GM21528 (cell line): ENCODE results near the gene CORIN.
"Not testable (repeated sequence)": the region's sequence is repeated elsewhere in the genome, so short reads cannot be mapped to it uniquely, and the experiment has no call there.

Source experiments
- ATAC-seq: cut with Tn5 transposase; IDR thresholded peaks from one replicate; pipeline ENCODE4 v1.9.1; 2021; ENCODE audit warnings: mild to moderate bottlenecking, moderate library complexity; ENCODE audit not compliant: unreplicated experiment, low FRiP score

The CORIN gene

DNA sequence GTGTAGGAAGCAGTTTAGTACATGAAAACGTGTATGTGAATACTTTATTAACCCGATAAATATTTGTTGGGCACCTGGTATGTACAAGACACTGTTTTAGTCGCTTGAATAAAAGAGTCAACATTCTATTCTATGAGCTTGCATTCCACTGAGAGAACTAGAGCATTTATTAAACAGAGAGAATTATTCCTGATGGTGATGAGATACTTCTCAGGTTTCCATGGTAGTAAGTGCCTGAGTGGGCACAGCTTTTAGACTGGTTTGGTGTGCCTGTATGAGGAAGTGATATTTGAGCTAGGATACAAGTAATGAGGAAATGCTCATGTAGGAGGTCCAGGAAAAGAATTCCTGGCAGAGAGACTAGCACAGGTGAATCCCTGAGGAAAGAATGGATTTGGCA lies 258.6 kb downstream of the CORIN start:
- no peak for ATAC-seq

DNA sequence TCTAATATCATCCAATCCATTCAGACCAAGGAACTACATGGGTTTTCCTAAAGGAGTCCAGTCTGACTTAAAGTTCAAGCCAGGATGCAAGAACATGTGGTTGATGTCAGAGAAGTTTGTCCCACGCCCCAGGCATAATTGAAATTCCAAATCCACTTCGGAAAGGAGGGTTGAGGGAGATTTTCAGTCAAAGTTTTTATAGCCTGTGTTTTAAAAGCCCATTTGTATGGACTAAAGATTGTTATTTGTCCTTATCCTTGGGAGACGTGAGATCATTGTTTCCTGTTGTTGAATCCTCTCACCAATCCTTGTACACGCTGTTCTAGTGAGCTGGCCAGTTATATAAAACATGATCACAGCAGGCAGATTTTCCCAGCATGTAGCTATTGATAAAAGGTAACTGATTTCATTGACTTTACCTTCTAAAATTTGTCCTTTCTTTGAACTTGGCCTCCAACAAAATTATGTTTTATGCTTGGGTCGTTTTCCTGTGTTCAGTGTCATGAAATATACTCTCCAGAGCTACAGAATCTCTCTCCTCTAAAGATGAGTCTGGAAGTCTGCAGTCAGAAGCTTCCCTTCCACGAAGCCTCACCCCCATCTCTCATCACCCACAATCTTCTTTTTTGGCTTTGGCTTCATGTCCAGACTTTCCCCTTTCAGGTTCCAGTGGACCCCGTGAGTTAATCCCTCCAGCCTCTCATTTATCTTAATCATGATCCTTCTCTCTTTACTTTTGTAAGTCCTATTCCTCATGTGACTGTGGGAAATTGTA lies 259.9 kb downstream of the CORIN start:
- no peak for ATAC-seq

DNA sequence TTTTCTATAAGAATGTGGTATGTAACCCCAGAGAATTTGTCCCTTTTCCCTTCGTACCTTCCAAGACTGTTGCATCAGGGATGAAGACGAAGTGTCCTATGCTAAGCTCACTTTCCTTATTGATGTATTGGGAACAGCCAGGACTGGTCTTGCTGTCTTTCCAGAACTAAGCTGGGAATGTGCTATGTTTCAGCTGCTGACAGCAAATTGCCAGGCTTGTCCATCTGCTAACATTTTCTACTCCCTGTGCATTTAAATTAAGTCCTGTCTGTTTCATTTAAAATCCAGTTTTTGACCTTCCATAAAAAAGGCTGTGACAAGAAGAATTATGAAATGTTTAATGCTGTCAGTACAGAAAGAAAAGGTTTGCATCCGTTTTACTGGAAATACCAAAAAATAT lies 264.9 kb downstream of the CORIN start:
- no peak for ATAC-seq

DNA sequence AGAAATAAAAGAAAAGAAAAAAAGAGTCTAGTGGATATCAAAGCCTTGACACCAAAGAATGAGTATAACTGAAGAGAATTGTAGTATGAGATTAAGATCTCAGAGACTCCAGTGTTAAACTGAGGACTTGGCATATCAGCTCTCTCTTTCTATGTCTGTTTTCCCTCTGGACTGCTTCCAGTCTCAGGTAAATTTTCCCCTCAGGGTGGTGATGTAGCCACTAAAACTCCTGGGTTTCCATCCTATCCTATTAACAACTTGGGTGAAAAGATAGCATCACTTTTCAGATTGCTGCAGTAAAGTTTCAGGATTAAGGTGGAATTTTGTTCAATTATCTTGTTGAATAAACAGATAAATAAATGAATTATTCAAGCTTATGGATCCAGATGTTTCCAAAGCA lies 267.1 kb downstream of the CORIN start:
- no peak for ATAC-seq

DNA sequence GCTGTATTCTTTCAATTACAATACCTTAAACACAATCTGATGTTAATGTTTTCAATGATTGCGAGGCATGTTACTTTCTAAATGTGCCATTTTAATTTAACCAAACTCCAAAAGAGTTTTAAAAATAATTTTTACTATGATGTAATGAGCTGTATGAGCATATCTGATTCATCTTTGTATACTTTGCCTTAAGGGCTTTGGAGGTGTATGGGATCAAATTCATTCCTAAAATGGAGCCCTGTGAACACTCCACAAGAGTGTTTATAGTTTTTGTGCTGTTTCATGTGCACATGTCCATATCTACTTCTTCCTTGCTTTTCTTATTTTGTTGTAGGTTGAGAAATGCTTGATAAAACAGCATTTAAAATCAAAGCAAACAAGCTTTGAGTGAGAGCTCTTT lies 270.4 kb downstream of the CORIN start:
- ATAC-seq: no peak

DNA sequence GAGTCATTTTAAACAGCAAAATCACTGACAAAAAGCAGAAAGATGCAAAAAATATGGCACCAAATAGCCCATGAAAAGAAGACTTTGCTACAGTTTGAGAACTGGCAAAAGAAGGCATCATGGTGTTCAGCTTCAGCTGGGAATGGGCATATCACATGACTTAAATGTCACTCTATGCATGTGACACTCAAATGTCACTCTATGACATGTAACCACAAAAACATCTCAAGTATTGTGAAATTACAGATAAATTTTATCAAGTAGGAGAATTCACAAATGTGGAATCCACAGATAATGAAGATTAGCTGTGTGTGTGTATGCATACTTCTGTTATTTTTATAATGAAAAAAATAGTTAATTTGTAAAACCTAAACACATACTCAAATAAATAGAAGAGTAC lies 270.9 kb downstream of the CORIN start:
- ATAC-seq: no peak

DNA sequence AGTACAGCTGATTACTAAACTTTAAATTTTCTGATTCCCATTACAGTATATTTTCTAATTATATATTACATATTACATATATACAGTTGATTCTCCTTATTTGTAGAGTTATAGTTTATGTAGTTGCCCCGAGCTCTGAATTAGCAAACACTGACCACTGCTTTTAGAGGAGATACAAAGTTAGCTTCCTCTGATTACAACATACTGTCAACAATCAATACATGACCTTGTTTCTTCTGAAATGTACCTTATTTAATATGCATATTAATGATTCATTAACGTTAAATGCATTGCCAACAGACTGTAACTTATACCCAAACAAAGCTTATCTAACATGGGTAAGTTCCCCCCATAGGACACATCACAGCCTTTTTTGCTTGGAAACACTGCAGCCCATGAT lies 271.3 kb downstream of the CORIN start:
- ATAC-seq: no peak

DNA sequence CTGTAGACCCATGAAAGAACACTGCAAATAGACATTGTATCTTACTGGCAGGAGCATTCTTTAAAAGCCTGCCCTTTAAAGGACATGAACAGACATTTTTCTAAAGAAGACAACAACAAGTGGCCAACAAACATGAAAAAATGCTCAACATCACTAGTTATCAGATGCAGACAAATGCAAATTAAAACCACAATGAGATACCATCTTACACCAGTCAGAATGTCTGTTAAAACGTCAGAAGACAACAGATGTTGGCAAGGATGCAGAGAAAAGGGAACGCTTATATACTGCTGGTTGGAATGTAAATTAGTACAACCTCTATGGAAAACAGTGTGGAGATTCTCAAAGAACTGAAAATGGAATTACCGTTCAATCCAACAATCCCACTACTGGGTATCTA lies 275.6 kb downstream of the CORIN start:
- no peak for ATAC-seq

DNA sequence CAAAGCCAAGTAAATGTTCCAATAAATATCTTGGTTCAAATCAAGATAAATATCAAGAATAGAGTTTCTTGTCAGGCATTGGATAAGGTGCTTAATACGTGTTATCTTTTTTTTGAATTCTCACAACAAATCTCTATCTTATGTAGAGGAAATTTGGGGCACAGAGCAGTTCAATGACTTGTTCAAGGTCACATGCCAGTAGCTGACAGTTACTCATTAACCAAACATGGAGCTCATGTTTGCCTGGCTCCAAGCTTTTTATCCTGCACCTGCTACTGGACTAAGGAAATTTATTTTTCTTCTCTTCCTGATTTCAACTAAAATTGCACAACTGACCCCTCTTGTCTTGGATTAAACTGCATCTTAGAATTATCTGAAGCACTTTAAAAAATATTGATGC lies 276.5 kb downstream of the CORIN start:
- no peak for ATAC-seq

DNA sequence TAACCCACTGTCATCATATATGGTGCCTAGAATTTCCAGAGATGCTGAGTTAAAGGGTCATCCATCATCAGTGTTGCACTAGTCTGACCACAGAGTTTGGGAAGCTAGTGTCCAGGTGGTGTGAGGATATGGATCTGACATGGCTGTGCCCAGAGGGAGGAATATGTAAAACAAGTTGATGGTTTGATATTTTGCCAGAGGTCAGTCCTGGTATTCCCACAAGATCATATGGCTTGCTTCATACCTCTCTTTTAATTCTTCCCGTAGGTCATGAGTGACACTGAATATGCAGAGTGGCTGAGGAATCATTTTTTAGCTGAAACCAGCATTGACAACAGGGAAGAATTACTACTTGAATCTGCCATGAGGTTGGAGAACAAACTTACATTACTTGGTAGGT lies 277.2 kb downstream of the CORIN start:
- no peak for ATAC-seq

DNA sequence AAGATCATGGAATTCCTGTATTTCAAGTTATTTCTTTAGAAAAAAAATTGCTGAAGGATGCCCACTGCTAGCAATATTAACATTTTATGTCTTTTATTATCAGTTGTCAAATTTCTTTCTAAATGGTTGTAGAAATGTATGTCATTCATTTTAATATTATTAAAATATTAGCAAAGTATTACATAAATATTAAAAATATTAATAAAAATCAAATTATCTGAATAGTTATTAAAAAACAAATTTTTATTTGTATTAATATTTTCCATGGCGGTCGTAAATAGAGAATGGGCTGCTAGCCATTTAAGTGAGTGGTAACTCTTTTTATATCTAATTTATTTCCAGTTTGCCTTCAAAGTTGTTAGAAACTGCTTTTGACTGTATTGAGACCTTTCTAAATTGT lies 280.6 kb downstream of the CORIN start:
- ATAC-seq: no peak

DNA sequence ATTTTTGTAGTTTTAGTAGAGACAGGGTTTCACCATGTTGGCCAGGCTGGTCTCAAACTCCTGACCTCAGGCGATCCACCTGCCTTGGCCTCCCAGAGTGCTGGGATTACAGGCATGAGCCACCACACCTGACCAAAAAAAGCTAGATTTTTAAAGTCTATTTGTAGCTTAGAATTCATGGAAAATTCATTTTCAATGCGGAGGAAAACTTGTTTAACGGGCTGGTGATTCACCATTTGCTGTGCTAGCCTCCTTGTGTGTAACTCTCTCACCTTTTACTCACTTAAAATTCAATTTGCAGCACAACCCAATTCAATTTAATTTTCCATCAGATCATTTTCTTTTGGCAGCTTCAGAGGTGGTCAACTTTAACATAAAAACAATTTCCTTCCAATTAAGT lies 281.9 kb downstream of the CORIN start:
- ATAC-seq: not testable (repeated sequence)

DNA sequence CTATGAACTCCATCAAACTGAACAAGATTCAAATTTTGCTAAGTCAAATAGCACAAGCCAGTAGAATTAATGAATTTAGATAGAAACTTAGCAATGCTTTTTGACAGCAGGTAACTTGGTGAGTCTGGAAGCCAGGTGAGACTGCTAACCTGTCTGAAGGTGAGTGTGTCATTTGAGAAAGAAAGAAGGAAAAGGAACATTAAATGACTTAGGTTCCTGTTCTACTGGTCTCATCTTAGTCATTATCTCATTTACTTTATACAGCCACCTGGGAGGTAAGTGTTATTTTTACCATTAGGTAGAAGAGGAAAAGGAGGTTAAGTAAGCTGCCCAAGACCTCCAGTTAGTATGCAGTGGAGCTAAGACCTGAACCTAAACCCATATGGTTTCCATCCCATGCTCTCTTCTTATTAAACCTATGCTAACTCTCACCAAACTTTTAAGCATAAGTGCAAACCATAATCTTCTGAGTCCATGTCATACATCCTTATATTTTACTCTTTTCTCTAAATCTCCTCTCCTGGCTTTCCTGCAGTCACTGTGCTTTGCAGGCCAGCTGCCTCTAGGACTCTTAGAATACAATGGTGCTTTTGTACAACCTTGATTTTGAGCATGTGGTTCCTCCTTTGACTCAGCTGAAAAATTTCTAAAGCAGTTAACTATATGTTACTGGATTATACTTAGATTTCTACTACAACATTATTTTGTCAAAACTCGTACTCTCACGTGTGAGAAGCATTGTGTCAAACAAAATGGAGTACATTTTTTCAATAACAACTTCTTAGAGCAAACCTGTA lies 284.3 kb downstream of the CORIN start:
- no peak for ATAC-seq

DNA sequence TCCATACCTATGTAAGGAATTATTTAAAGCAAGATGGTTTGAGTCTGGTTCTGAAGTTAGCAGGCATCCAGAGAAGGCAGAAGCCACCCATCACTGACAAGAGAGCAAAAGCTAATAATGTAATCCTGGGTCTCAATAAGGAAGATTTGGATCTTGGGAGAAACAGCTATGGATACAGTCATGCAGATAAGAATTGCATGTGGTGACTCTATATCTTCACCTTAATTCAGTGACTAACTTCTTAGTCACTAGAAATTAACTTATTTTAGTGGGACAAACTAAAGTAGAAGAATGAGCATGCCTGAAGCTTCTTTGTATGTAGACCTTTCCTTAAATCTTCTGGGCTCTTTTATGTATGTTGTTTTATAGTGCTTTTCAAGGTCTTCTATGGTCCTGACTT lies 286.2 kb downstream of the CORIN start:
- no peak for ATAC-seq

DNA sequence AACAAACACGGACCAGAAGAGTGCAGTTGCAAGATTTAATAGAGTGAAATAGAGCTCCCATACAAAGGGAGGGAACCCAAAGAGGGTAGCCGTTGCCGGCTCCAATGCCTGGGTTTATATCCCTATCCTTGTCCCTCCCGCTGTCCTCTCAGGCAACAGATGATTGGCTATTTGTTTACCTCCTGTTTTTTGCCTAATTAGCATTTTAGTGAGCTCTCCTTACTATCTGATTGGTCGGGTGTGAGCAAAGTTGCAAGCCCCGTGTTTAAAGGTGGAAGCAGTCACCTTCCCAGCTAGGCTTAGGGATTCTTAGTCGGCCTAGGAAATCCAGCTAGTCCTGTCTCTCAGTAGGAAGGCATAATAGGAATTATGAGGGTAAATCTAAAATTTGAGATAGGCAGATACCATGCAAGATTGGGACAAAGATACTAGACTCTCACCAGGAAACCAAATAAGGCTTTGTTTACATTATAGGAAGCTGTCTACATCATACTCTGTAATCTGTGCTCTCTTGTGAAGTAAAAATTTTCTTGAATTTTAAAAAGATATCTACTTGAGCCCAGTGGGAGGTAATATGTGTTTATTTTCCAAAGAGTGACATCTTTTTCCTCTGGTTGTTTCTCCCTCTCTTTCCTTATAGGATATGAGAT lies 286.8 kb downstream of the CORIN start:
- no peak for ATAC-seq

DNA sequence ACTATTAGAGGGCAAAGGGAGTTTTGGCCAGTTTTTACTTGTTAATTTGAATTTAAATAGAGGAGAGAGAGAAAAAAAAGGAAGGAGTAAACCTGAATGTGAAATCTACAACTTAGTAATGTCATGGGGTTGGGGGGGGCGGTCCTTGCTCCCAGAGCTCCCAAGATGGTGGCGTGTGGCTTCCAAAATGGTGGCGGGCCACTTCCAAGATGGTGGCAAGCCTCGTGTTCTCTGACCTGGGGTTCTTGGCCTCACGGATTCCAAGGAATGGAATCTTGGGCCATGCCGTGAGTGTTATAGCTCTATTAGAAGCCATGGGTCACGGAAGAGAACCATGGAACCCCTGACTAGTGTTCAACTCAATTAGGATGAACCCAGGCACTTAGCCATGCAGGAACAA lies 287.5 kb downstream of the CORIN start:
- ATAC-seq: not testable (repeated sequence)
